Body of pancreas (tissue), 4 donors: Measurements from ENCODE around the gene SLC12A5.

ENCODE experiments used
- POLR2A ChIP-seq, 3 donors: fragments of 450-650 bp; IDR thresholded peaks; one replicate each; pipeline ENCODE4 v1.6.1; 2016; ENCODE audit warnings: antibody characterized with exemption in 3 of 3, mild to moderate bottlenecking in 2 of 3
- TF ChIP-seq, protein P1 (sequence below), 7 experiments: fragments of 450-650 bp in 4 of 7; fragments of 200-600 bp in 3 of 7; sonication (generic) in 3 of 7; IDR thresholded peaks; one replicate each; pipeline ENCODE4 v1.5.1; 2016 to 2019; ENCODE audit warnings: antibody characterized with exemption in 7 of 7

DNA sequence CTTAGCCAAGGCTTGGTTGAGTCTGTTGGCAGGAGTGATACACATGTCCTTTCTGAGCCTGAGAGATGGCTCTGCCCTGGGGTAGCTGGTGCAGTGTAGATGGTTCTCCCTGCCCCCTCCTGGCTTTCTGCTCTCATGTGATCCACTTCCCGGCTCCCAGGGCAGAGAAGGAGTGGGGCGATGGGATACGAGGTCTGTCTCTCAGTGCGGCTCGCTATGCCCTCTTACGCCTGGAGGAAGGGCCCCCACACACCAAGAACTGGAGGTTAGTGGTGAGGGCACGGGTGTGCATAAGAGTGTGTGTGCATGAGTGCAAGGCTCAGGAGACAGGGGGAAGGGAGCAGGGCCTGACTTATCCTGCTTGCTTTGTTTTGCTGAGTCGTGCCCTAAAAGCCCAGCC lies 18.8 kb downstream of the SLC12A5 start:
- TF ChIP-seq, protein P1, sequence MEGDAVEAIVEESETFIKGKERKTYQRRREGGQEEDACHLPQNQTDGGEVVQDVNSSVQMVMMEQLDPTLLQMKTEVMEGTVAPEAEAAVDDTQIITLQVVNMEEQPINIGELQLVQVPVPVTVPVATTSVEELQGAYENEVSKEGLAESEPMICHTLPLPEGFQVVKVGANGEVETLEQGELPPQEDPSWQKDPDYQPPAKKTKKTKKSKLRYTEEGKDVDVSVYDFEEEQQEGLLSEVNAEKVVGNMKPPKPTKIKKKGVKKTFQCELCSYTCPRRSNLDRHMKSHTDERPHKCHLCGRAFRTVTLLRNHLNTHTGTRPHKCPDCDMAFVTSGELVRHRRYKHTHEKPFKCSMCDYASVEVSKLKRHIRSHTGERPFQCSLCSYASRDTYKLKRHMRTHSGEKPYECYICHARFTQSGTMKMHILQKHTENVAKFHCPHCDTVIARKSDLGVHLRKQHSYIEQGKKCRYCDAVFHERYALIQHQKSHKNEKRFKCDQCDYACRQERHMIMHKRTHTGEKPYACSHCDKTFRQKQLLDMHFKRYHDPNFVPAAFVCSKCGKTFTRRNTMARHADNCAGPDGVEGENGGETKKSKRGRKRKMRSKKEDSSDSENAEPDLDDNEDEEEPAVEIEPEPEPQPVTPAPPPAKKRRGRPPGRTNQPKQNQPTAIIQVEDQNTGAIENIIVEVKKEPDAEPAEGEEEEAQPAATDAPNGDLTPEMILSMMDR (IDR thresholded peaks at IDR 0.05), result no peak
- TF ChIP-seq POLR2A (IDR thresholded peaks at IDR 0.05), result no peak
